Measurements from ENCODE around the gene SPATA31C2.

The SPATA31C2 gene

DNA sequence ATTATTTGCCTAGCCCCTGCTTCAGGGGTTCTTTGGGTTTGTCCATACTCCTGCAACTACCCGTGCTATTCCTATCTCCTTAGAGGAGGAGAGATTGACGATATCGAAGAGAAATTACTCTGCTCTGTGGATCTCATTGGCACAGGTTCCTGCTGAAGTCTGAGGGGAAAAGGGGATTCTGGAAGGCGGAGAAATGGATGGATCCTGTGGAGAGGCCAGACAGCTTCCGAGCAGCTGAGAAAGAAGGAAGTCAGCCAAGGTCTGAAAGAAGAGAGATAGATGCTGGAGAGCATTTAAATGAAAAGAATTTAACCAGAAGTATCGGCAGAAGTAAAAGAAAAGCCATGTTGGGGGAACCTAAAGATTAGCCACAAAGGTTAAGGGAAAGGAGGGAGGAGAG is 40.4 kb upstream of the SPATA31C2 start:
- H2AFZ ChIP-seq (ENCODE audit: low read length), result no peak overlapping the region
- no peaks in the 10 kb centered on the region for H3K36me3 ChIP-seq (replicated peaks in 1 of 2; ENCODE audit: control insufficient read depth in 2 of 2, insufficient read depth in 2 of 2, low read length in 2 of 2)
- no peak overlapping the region for H3K4ac ChIP-seq (ENCODE audit: low read length)
- no peak overlapping the region for H2BK15ac ChIP-seq (ENCODE audit: low read length)
- no peak overlapping the region for H2AK5ac ChIP-seq (ENCODE audit: low read depth, low read length)
- no peak overlapping the region for H2BK12ac ChIP-seq (ENCODE audit: low read length)
- H4K91ac ChIP-seq (ENCODE audit: low read depth, low read length, poor library complexity), result no peak overlapping the region
- no peak overlapping the region for H3K23ac ChIP-seq (ENCODE audit: low read depth, low read length, poor library complexity)
- no peaks in the 10 kb centered on the region for H3K9me3 ChIP-seq (replicated peaks in 1 of 2; ENCODE audit: control insufficient read depth in 2 of 2, insufficient read depth in 1 of 2, low read depth in 1 of 2, low read length in 2 of 2)
- H3K14ac ChIP-seq (ENCODE audit: low read length), result no peak overlapping the region
- H3K4me2 ChIP-seq (ENCODE audit: insufficient read depth, low read length, poor library complexity, severe bottlenecking), result no peak overlapping the region
- no CpG with 5 or more reads among the region's 6 CpGs for WGBS, 2 donors (ENCODE audit: extremely low coverage in 2 of 2, insufficient read length in 2 of 2, insufficient replicate concordance in 1 of 2)
- H3K27me3 ChIP-seq (ENCODE audit: control insufficient read depth in 3 of 3, insufficient read depth in 3 of 3, low read depth in 1 of 3, low read length in 3 of 3), result no peaks in the 10 kb centered on the region
- H4K8ac ChIP-seq (ENCODE audit: low read depth, low read length), result no peak overlapping the region
- no peak overlapping the region for H3K9ac ChIP-seq (ENCODE audit: low read depth, low read length, poor library complexity)
- H3K4me1 ChIP-seq (ENCODE audit: control insufficient read depth in 2 of 2, insufficient read depth in 1 of 2, low read depth in 1 of 2, low read length in 2 of 2), result no peaks in the 10 kb centered on the region
- no peak overlapping the region for H3K18ac ChIP-seq (ENCODE audit: low read length)
- no peaks in the 10 kb centered on the region for H3K79me1 ChIP-seq (ENCODE audit: low read depth, low read length)
- H3K27ac ChIP-seq (replicated peaks; ENCODE audit: low read length), result no peak overlapping the region
- DNase-seq (ENCODE audit: low spot score), result no peak
- H2BK5ac ChIP-seq (ENCODE audit: low read length), result no peak overlapping the region
- no peak overlapping the region for H2BK120ac ChIP-seq (ENCODE audit: low read depth, low read length)
- no peak overlapping the region for H3K4me3 ChIP-seq (ENCODE audit: low read length in 2 of 2)

GRCh38 chr9:88177371-88177770 is 39.1 kb upstream of the SPATA31C2 start:
- no peak for DNase-seq (ENCODE audit: low spot score)
- Histone ChIP-seq H3K9me3 (replicated peaks in 1 of 2; ENCODE audit: control insufficient read depth in 2 of 2, insufficient read depth in 1 of 2, low read depth in 1 of 2, low read length in 2 of 2) (no peaks in the 10 kb centered on the region), H2BK5ac (ENCODE audit: low read length) (no peak overlapping the region), H2BK15ac (ENCODE audit: low read length) (no peak overlapping the region), H2AFZ (ENCODE audit: low read length) (no peak overlapping the region), H3K4me2 (ENCODE audit: insufficient read depth, low read length, poor library complexity, severe bottlenecking) (no peak overlapping the region), H3K23ac (ENCODE audit: low read depth, low read length, poor library complexity) (no peak overlapping the region), H3K27ac (replicated peaks; ENCODE audit: low read length) (no peak overlapping the region), H4K8ac (ENCODE audit: low read depth, low read length) (no peak overlapping the region), H3K27me3 (ENCODE audit: control insufficient read depth in 3 of 3, insufficient read depth in 3 of 3, low read depth in 1 of 3, low read length in 3 of 3) (no peaks in the 10 kb centered on the region), H3K4ac (ENCODE audit: low read length) (no peak overlapping the region), H2AK5ac (ENCODE audit: low read depth, low read length) (no peak overlapping the region), H3K18ac (ENCODE audit: low read length) (no peak overlapping the region), H3K4me1 (ENCODE audit: control insufficient read depth in 2 of 2, insufficient read depth in 1 of 2, low read depth in 1 of 2, low read length in 2 of 2) (no peaks in the 10 kb centered on the region), H3K36me3 (replicated peaks in 1 of 2; ENCODE audit: control insufficient read depth in 2 of 2, insufficient read depth in 2 of 2, low read length in 2 of 2) (no peaks in the 10 kb centered on the region), H3K14ac (ENCODE audit: low read length) (no peak overlapping the region), H3K4me3 (ENCODE audit: low read length in 2 of 2) (no peak overlapping the region), H2BK120ac (ENCODE audit: low read depth, low read length) (no peak overlapping the region), H3K9ac (ENCODE audit: low read depth, low read length, poor library complexity) (no peak overlapping the region), H2BK12ac (ENCODE audit: low read length) (no peak overlapping the region), H4K91ac (ENCODE audit: low read depth, low read length, poor library complexity) (no peak overlapping the region), H3K79me1 (ENCODE audit: low read depth, low read length) (no peaks in the 10 kb centered on the region)
- no CpG with 5 or more reads among the region's 3 CpGs for WGBS, 2 donors (ENCODE audit: extremely low coverage in 2 of 2, insufficient read length in 2 of 2, insufficient replicate concordance in 1 of 2)

- Histone ChIP-seq H4K8ac (ENCODE audit: low read depth, low read length) (no peak overlapping the region), H3K27ac (replicated peaks; ENCODE audit: low read length) (no peak overlapping the region), H2BK15ac (ENCODE audit: low read length) (no peak overlapping the region), H3K18ac (ENCODE audit: low read length) (no peak overlapping the region), H3K4me3 (ENCODE audit: low read length in 2 of 2) (no peak overlapping the region), H3K14ac (ENCODE audit: low read length) (no peak overlapping the region), H2AFZ (ENCODE audit: low read length) (no peak overlapping the region), H4K91ac (ENCODE audit: low read depth, low read length, poor library complexity) (no peak overlapping the region), H3K36me3 (replicated peaks in 1 of 2; ENCODE audit: control insufficient read depth in 2 of 2, insufficient read depth in 2 of 2, low read length in 2 of 2) (no peaks in the 10 kb centered on the region), H3K4ac (ENCODE audit: low read length) (no peak overlapping the region), H3K23ac (ENCODE audit: low read depth, low read length, poor library complexity) (no peak overlapping the region), H3K9me3 (replicated peaks in 1 of 2; ENCODE audit: control insufficient read depth in 2 of 2, insufficient read depth in 1 of 2, low read depth in 1 of 2, low read length in 2 of 2) (peaks cover 0 to 1% of the 10 kb centered on the region in 2 donors), H2AK5ac (ENCODE audit: low read depth, low read length) (no peak overlapping the region), H2BK12ac (ENCODE audit: low read length) (no peak overlapping the region), H3K9ac (ENCODE audit: low read depth, low read length, poor library complexity) (no peak overlapping the region), H2BK120ac (ENCODE audit: low read depth, low read length) (no peak overlapping the region), H3K79me1 (ENCODE audit: low read depth, low read length) (no peaks in the 10 kb centered on the region), H3K4me1 (ENCODE audit: control insufficient read depth in 2 of 2, insufficient read depth in 1 of 2, low read depth in 1 of 2, low read length in 2 of 2) (no peaks in the 10 kb centered on the region), H3K27me3 (ENCODE audit: control insufficient read depth in 3 of 3, insufficient read depth in 3 of 3, low read depth in 1 of 3, low read length in 3 of 3) (no peaks in the 10 kb centered on the region), H3K4me2 (ENCODE audit: insufficient read depth, low read length, poor library complexity, severe bottlenecking) (no peak overlapping the region), H2BK5ac (ENCODE audit: low read length) (no peak overlapping the region)
- no peak for DNase-seq (ENCODE audit: low spot score)
- WGBS, 2 donors (ENCODE audit: extremely low coverage in 2 of 2, insufficient read length in 2 of 2, insufficient replicate concordance in 1 of 2), result no CpG with 5 or more reads among the region's 4 CpGs
These were observed 36.0 kb upstream of the SPATA31C2 start for GRCh38 chr9:88174324-88174723.

DNA sequence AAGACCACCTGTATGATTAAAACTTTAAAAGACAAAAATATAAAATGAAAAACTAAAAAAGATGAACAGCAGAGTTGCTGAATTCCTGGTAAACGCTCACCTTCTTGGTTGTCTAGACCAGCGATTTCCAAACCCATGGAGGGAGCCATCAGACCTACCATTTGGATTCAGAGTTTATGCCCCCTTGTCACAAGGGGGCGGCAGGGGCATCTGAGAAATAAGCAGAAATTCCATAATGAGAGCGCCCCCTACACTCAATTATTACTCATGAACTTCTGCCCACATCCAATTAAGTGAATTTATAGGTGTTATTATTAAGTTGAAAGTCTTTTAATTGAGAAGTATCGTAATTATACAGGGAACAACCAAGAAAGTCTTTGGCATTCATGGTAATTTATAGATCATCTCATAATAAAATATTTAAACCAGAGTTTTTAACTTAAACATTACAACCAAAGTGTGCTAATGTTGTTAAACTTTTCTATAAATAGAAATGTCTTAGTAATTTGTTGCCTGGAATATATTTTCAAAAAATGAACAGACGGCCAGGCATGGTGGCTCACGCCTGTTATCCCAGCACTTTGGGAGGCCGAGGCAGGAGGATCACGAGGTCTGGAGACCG is 35.2 kb upstream of the SPATA31C2 start:
- Histone ChIP-seq H3K4ac (ENCODE audit: low read length) (no peak overlapping the region), H3K4me3 (ENCODE audit: low read length in 2 of 2) (no peak overlapping the region), H2AFZ (ENCODE audit: low read length) (no peak overlapping the region), H3K14ac (ENCODE audit: low read length) (no peak overlapping the region), H3K4me1 (ENCODE audit: control insufficient read depth in 2 of 2, insufficient read depth in 1 of 2, low read depth in 1 of 2, low read length in 2 of 2) (no peaks in the 10 kb centered on the region), H3K18ac (ENCODE audit: low read length) (no peak overlapping the region), H3K36me3 (replicated peaks in 1 of 2; ENCODE audit: control insufficient read depth in 2 of 2, insufficient read depth in 2 of 2, low read length in 2 of 2) (no peaks in the 10 kb centered on the region), H4K91ac (ENCODE audit: low read depth, low read length, poor library complexity) (no peak overlapping the region), H2BK5ac (ENCODE audit: low read length) (no peak overlapping the region), H3K9ac (ENCODE audit: low read depth, low read length, poor library complexity) (no peak overlapping the region), H4K8ac (ENCODE audit: low read depth, low read length) (no peak overlapping the region), H3K4me2 (ENCODE audit: insufficient read depth, low read length, poor library complexity, severe bottlenecking) (no peak overlapping the region), H3K27me3 (ENCODE audit: control insufficient read depth in 3 of 3, insufficient read depth in 3 of 3, low read depth in 1 of 3, low read length in 3 of 3) (no peaks in the 10 kb centered on the region), H2AK5ac (ENCODE audit: low read depth, low read length) (no peak overlapping the region), H2BK120ac (ENCODE audit: low read depth, low read length) (no peak overlapping the region), H3K9me3 (replicated peaks in 1 of 2; ENCODE audit: control insufficient read depth in 2 of 2, insufficient read depth in 1 of 2, low read depth in 1 of 2, low read length in 2 of 2) (peaks cover 0 to 1% of the 10 kb centered on the region in 2 donors), H3K27ac (replicated peaks; ENCODE audit: low read length) (no peak overlapping the region), H3K79me1 (ENCODE audit: low read depth, low read length) (no peaks in the 10 kb centered on the region), H2BK12ac (ENCODE audit: low read length) (no peak overlapping the region), H2BK15ac (ENCODE audit: low read length) (no peak overlapping the region), H3K23ac (ENCODE audit: low read depth, low read length, poor library complexity) (no peak overlapping the region)
- DNase-seq (ENCODE audit: low spot score), result no peak
- no CpG with 5 or more reads among the region's 10 CpGs for WGBS, 2 donors (ENCODE audit: extremely low coverage in 2 of 2, insufficient read length in 2 of 2, insufficient replicate concordance in 1 of 2)

Data from neuronal stem cell (in vitro differentiated cells).